ENCODE measurements around the gene TMEM213. TPM values are rescaled to one million over a fixed set of nuclear protein-coding genes. Genes with fewer than 3 reads are reported as not detected.

Gene TMEM213
- total RNA-seq, 1 donor from 2014 or later = not detected

DNA sequence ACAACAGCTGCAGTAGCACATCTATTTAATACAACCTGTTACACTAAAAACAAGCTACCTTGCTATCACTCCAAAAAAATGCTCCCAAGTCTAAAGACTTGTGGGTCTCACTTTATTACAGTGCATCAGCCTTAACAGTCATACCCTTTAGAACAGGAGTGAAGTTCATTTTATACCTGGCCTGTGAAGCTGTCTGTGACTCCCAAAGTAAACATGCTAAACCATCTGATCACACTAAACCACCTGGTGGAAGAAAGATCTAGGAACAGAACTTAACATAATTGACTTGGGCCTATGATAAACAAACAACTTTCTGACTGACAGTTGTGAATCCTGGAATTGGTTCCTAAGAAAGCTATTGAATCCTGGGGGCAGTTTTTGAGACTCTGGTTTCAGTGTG is 81.1 kb downstream of the TMEM213 start:
- H3K9me3 Mint-ChIP-seq (ENCODE audit: low read depth) = no peaks in the 10 kb centered on the region
- H3K27me3 Mint-ChIP-seq = no peaks in the 10 kb centered on the region
- TF ChIP-seq, protein P1, sequence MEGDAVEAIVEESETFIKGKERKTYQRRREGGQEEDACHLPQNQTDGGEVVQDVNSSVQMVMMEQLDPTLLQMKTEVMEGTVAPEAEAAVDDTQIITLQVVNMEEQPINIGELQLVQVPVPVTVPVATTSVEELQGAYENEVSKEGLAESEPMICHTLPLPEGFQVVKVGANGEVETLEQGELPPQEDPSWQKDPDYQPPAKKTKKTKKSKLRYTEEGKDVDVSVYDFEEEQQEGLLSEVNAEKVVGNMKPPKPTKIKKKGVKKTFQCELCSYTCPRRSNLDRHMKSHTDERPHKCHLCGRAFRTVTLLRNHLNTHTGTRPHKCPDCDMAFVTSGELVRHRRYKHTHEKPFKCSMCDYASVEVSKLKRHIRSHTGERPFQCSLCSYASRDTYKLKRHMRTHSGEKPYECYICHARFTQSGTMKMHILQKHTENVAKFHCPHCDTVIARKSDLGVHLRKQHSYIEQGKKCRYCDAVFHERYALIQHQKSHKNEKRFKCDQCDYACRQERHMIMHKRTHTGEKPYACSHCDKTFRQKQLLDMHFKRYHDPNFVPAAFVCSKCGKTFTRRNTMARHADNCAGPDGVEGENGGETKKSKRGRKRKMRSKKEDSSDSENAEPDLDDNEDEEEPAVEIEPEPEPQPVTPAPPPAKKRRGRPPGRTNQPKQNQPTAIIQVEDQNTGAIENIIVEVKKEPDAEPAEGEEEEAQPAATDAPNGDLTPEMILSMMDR (IDR thresholded peaks at IDR 0.05; ENCODE audit: unreplicated experiment) = no peak
- H3K36me3 Mint-ChIP-seq (ENCODE audit: insufficient read depth) = peaks cover 31% of the 10 kb centered on the region
- H3K27ac Mint-ChIP-seq = no peak overlapping the region
- no peak overlapping the region for H3K4me3 Mint-ChIP-seq (ENCODE audit: low read depth)
- H3K4me1 Mint-ChIP-seq (ENCODE audit: low read depth) = no peaks in the 10 kb centered on the region
- DNase-seq (ENCODE audit: low spot score, unreplicated experiment) = no peak

- Mint-ChIP-seq H3K4me3 (ENCODE audit: low read depth) (no peak overlapping the region), H3K27ac (no peak overlapping the region), H3K27me3 (no peaks in the 10 kb centered on the region), H3K9me3 (ENCODE audit: low read depth) (no peaks in the 10 kb centered on the region), H3K4me1 (ENCODE audit: low read depth) (no peaks in the 10 kb centered on the region), H3K36me3 (ENCODE audit: insufficient read depth) (peaks cover 29% of the 10 kb centered on the region)
- no peak for DNase-seq (ENCODE audit: low spot score, unreplicated experiment)
- TF ChIP-seq, protein P1 (IDR thresholded peaks at IDR 0.05; ENCODE audit: unreplicated experiment) = no peak
Observed at GRCh38 chr7:138879356-138879755, 81.6 kb downstream of the TMEM213 start.

GRCh38 chr7:138880881-138881578 is 83.2 kb downstream of the TMEM213 start:
- no peaks in the 10 kb centered on the region for H3K4me1 Mint-ChIP-seq (ENCODE audit: low read depth)
- H3K4me3 Mint-ChIP-seq (ENCODE audit: low read depth) = no peak overlapping the region
- TF ChIP-seq, protein P1 (IDR thresholded peaks at IDR 0.05; ENCODE audit: unreplicated experiment) = no peak
- H3K36me3 Mint-ChIP-seq (ENCODE audit: insufficient read depth) = peaks cover 31% of the 10 kb centered on the region
- DNase-seq (ENCODE audit: low spot score, unreplicated experiment) = no peak
- no peaks in the 10 kb centered on the region for H3K27me3 Mint-ChIP-seq
- no peaks in the 10 kb centered on the region for H3K9me3 Mint-ChIP-seq (ENCODE audit: low read depth)
- no peak overlapping the region for H3K27ac Mint-ChIP-seq

DNA sequence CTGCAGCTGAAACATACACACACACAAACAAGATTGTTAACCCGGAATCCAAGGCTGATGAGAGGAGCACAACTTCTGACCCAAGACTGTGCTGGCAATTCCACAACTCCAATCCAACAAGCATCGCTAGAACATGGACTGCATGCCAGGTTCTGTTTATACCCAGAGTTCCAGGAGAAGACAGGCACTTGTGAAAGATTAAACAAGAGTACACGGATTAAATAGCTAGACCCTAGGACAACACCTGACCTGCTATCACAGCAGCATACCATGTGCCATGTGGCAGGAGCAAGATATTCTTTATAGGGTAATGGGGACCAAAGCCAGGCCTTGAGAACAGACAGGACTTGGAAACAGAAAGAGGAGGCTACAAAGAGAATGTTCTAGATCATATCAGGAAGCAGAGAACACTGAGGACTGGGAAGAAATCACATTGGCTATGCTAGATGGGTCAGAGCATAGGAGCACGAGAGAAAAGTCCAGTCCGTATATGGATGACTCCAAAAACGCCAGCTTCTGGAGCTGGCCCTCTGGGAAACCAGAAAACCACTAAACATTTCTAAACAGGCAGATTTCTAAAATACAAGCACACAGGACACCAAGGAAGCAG is 83.9 kb downstream of the TMEM213 start:
- H3K27me3 Mint-ChIP-seq = no peaks in the 10 kb centered on the region
- peaks cover 26% of the 10 kb centered on the region for H3K36me3 Mint-ChIP-seq (ENCODE audit: insufficient read depth)
- no peaks in the 10 kb centered on the region for H3K9me3 Mint-ChIP-seq (ENCODE audit: low read depth)
- TF ChIP-seq, protein P1 (IDR thresholded peaks at IDR 0.05; ENCODE audit: unreplicated experiment) = no peak
- H3K4me3 Mint-ChIP-seq (ENCODE audit: low read depth) = no peak overlapping the region
- no peak overlapping the region for H3K27ac Mint-ChIP-seq
- H3K4me1 Mint-ChIP-seq (ENCODE audit: low read depth) = no peaks in the 10 kb centered on the region
- DNase-seq (ENCODE audit: low spot score, unreplicated experiment) = no peak

GRCh38 chr7:138882249-138882648 is 84.5 kb downstream of the TMEM213 start:
- Mint-ChIP-seq H3K27me3 (no peaks in the 10 kb centered on the region), H3K4me1 (ENCODE audit: low read depth) (no peaks in the 10 kb centered on the region), H3K9me3 (ENCODE audit: low read depth) (no peaks in the 10 kb centered on the region), H3K36me3 (ENCODE audit: insufficient read depth) (peaks cover 26% of the 10 kb centered on the region), H3K27ac (peak overlapping the region; percentile 2), H3K4me3 (ENCODE audit: low read depth) (no peak overlapping the region)
- TF ChIP-seq, protein P1 (IDR thresholded peaks at IDR 0.05; ENCODE audit: unreplicated experiment) = no peak
- no peak for DNase-seq (ENCODE audit: low spot score, unreplicated experiment)
